Measurements from ENCODE around the gene KCNG3. TPM values are rescaled to one million over a fixed set of nuclear protein-coding genes. Genes with fewer than 3 reads are reported as not detected.

The KCNG3 gene
- total RNA-seq, 1 experiment from 2014 or later, result 1.5 TPM

- H3K4me3 ChIP-seq (replicated peaks in 1 of 2; ENCODE audit: low read depth in 1 of 2, low read length in 2 of 2), result no peak overlapping the region
- intact Hi-C loops (cut with micrococcal nuclease), result no loop called here
- H4K20me1 ChIP-seq (ENCODE audit: insufficient read depth), result no peaks in the 10 kb centered on the region
- BruUV-seq (replicated peaks), result no TSS peak
- no peaks in the 10 kb centered on the region for H3K9me2 ChIP-seq (ENCODE audit: insufficient read depth)
- H3K9me3 ChIP-seq (ENCODE audit: control insufficient read depth in 1 of 2, insufficient read depth in 1 of 2, low read depth in 1 of 2, low read length in 2 of 2), result no peaks in the 10 kb centered on the region
- H3K4me1 ChIP-seq (ENCODE audit: control insufficient read depth in 1 of 2, insufficient read depth in 2 of 2, low read length in 2 of 2), result no peaks in the 10 kb centered on the region
- DNase-seq (ENCODE audit: low read depth, low spot score), result no peak
- ATAC-seq, result no peak
- H2AFZ ChIP-seq (ENCODE audit: low read depth, low read length, poor library complexity, severe bottlenecking), result no peak overlapping the region
- no peak overlapping the region for H3K9ac ChIP-seq (ENCODE audit: low read length)
- no peaks in the 10 kb centered on the region for H3K79me2 ChIP-seq (ENCODE audit: insufficient read depth, low read length)
- RAD21 ChIA-PET (ENCODE audit: low non-redundant PET in 1 of 2, low total read pairs in 2 of 2, uncharacterized antibody in 2 of 2, unreplicated experiment in 2 of 2), result no interaction called here
- TF ChIP-seq FOSL1 (IDR thresholded peaks at IDR 0.05; ENCODE audit: low read depth), result no peak
- no peak for TF ChIP-seq ZFX (IDR thresholded peaks at IDR 0.05)
- no peak for TF ChIP-seq ATF3 (IDR thresholded peaks at IDR 0.05)
- no peak for TF ChIP-seq SRF (IDR thresholded peaks at IDR 0.05; ENCODE audit: low read depth)
- no peak for TF ChIP-seq CEBPB (IDR thresholded peaks at IDR 0.05; ENCODE audit: low read depth)
- no peak for TF ChIP-seq ZBTB33 (IDR thresholded peaks at IDR 0.05; ENCODE audit: extremely low read depth, insufficient replicate concordance, low read length)
- no peak for TF ChIP-seq EZH2phosphoT487 (IDR thresholded peaks at IDR 0.05; ENCODE audit: borderline replicate concordance)
- no peak for TF ChIP-seq EZH2 (IDR thresholded peaks at IDR 0.05)
- no peak for TF ChIP-seq CBX3 (IDR thresholded peaks at IDR 0.05; ENCODE audit: low read depth)
- TF ChIP-seq POLR2A (IDR thresholded peaks at IDR 0.05; ENCODE audit: borderline replicate concordance, extremely low read depth, insufficient read depth, insufficient read length), result no peak
- TF ChIP-seq REST (IDR thresholded peaks at IDR 0.05; ENCODE audit: low read depth), result no peak
- no peak for TF ChIP-seq ZNF274 (IDR thresholded peaks at IDR 0.05; ENCODE audit: low read depth, low read length)
- no peak for TF ChIP-seq EGR1 (IDR thresholded peaks at IDR 0.05; ENCODE audit: low read depth)
- no peak for TF ChIP-seq POLR2AphosphoS5 (IDR thresholded peaks at IDR 0.05; ENCODE audit: low read depth, low read length)
- TF ChIP-seq YY1 (IDR thresholded peaks at IDR 0.05; ENCODE audit: extremely low read depth, insufficient replicate concordance, low read depth, low read length), result no peak
- no peaks in the 10 kb centered on the region for H3K27me3 ChIP-seq (ENCODE audit: insufficient read depth, low read length)
- no peak overlapping the region for H3K27ac ChIP-seq (ENCODE audit: low read depth, low read length)
- CTCF ChIA-PET, result no interaction called here
- POLR2A ChIA-PET, result no interaction called here
- H3K4me2 ChIP-seq (ENCODE audit: low read length), result no peak overlapping the region
- no peaks in the 10 kb centered on the region for H3K36me3 ChIP-seq (ENCODE audit: control insufficient read depth in 1 of 2, insufficient read depth in 2 of 2, low read length in 2 of 2)
Measured at GRCh38 chr2:42532397-42532796, 38.6 kb upstream of the KCNG3 start.

Measured in HCT116 (cell line).